HG02588 (cell line): Measurements from ENCODE around the gene RND3.

ENCODE experiments used
- ATAC-seq: cut with Tn5 transposase; IDR thresholded peaks from one replicate; pipeline ENCODE4 v1.9.1; 2021; ENCODE audit warnings: mild to moderate bottlenecking, moderate library complexity; ENCODE audit not compliant: unreplicated experiment

Gene RND3

DNA sequence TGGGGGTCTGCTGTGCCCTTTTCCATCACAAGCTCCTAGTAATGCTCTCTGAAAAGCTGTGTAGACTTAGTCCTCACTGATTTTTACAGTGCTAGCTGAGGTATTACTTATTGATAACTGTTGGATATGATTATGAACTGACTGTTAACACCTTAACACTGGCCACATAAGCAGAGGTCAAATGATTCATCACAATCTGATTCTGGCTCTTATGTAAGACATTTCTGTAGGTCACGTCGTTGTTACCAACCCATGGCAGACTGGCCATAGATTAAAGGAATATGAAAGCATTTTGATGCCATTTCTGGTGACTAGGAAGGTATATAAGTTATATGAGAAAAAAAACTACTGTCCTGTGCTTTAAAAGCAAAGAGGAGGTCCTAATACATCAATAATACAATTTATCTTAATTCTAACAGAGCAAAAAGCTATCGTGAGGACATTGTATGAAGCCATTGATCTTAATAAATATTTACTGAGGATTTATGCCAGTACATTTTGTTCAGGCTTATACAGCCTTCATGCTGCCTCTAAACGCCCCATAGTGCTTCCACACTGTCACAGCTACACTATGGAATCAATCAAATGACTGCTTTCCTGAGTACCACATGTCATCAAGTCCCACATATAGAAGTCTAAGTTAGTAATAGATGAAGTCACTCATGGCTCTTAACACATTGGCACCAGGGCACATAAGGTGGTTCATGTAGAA, 6.9 kb upstream of the RND3 start:
- no peak for ATAC-seq

DNA sequence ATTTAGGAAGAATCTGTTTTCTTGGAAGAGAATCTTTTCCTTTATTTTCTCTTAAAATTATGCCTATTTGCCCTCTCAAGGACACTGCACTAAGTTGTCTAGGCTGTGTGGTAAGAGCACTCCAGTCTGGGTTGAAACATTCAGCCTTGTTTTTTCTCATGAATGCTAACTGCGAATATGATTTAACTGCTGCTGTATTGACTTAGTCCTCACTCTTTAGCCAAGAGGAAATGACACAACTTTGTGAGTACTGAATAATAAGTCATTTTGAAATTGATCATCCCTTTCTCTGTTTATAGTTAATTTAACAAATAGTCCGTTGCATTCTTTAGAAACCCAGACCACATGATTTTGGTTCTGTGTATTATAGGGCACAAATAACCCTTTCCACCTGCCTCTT, 4.5 kb upstream of the RND3 start:
- ATAC-seq = no peak

GRCh38 chr2:150491430-150491829, 4.0 kb upstream of the RND3 start:
- no peak for ATAC-seq

DNA sequence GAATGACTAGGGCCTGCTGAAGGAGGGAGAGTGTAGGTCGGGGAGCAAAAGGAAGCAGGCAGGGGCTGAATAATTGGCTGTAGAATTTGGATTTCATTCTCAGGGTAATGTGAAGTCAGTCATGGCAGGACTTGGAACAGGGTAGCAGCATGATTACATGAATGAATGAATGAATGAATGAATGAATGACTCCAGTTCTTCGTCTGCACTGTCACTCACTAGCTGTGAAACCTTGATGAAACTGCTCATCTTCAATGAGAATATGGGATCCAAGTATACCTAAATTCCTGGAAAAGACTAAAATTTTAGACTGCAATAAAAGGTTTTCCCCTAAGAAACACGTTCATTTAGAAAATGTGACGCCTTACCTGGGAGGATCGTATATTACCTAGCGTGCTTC, 3.0 kb upstream of the RND3 start:
- no peak for ATAC-seq

- no peak for ATAC-seq
Measured at GRCh38 chr2:150486539-150487484, 655 bp downstream of the RND3 start.

DNA sequence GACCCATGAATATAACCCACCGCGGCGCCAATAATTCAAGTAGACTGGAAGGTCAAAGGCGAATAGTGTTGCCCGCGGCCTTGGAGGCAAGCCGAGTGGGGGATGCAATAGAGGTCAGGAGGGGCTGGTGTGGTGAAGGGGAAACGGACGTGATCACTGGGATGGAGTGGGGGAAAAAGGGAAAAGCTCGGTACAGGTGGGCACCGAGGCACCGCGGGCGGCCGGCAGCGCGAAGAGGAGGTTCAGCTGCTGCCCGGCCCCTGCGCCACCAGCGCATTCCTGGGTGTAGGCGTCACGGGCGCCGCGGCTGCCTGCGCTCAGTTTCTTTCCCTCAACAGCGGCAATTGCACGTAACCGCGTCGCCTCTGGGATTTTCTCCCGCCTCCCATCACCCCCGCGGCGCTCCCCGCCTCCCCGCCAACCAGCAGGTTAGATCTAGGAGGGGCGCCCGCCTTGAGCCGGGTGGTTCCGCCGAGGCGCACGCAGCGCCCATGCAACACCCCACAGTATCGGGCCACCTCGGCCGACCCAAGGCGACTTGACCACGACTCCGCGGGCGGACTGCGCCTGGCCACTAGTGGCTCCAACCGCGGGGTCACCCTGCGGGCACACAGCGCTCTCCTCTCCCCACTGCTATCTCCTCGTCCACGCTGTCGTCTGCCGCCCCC, 1.5 kb downstream of the RND3 start:
- ATAC-seq = no peak

- ATAC-seq = peak; percentile 33
Measured at GRCh38 chr2:150485114-150485870, 2.2 kb downstream of the RND3 start.

DNA sequence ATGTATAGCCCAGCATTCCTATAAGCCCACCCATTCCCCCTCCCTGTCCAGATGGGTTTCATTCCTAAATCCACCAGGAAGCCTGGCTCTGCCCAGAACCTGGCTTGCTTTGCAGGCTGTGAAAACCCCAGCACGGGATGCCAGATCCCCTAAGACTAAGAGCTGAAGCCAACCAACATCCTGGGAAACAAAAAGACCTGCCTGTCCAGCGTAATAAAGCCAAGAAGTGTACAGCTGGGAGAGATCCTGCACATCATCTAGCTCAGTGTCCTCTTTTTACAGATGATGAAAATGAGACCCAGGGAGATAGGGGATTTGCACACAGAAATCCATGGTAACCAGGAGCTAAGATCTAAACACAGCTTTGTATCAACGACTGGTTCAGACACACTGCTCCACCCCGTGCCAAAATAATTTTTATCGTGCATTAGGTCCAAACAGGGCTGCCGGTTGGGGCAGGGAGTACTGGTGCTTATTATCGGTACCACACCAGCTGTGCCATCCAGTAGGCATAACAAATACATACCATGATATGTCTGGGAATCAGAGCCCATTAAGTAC, 2.9 kb downstream of the RND3 start:
- ATAC-seq = no peak

- no peak for ATAC-seq
Measured at GRCh38 chr2:150484006-150484405, 3.5 kb downstream of the RND3 start.

GRCh38 chr2:150483532-150483931, 3.9 kb downstream of the RND3 start:
- ATAC-seq = no peak

- ATAC-seq = no peak
Measured at GRCh38 chr2:150482667-150483400, 4.6 kb downstream of the RND3 start.

DNA sequence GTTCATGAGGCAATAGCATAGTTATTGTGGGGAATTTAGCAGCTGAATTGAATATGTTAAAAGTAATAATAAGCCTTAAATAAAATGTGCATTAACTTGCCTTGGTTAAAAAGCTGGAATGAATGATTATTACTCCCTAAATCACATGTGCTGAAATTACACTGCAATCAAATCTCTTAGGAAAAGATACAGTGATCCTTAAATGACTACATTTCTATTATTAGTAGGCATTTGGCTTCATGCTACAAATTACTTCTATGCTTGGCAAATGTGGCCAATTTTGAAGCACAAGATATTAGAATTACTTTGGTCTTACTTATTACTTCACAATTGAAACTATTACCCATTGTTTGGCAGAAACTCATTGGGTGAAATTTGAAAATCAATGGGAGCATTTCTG, 5.4 kb downstream of the RND3 start:
- no peak for ATAC-seq

GRCh38 chr2:150480971-150481830, 6.3 kb downstream of the RND3 start:
- no peak for ATAC-seq

- ATAC-seq = no peak
Measured at GRCh38 chr2:150480241-150480640, 7.2 kb downstream of the RND3 start.

GRCh38 chr2:150479075-150479915, 8.2 kb downstream of the RND3 start:
- no peak for ATAC-seq

- ATAC-seq = no peak
Measured at GRCh38 chr2:150478200-150478974, 9.1 kb downstream of the RND3 start.

DNA sequence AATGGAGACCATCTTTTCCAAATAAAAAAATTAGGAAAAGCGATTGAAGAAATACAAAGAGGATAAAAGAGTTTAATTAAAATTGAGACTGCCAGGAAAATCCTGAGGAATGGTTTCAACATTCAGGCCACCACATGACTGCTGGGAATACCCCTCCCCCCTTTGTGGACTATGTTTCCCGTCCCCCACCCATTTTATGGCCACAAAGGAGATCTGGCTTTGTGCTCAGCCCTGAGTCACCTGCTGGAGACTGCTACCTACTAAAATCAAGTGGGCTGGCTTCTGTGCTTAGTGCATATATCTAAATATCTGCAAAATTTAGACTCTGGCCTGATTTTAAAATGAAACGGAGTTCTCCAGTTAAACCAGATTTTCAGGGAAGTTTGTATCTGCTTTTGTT, 10.1 kb downstream of the RND3 start:
- ATAC-seq = no peak
